T47D (cell line): ENCODE measurements around the gene POLR1H.
"Not testable (repeated sequence)": the region's sequence is repeated elsewhere in the genome, so short reads cannot be mapped to it uniquely, and the experiment has no call there.

ENCODE experiments used
- DNase-seq, 2 experiments: peaks; one replicate each; pipeline versions ENCODE4 v3.0.0 to v3.0.0-alpha.2; 2011 to 2012; ENCODE audit warnings: low read depth in 1 of 2, low spot score in 1 of 2
- JUND ChIP-seq: IDR thresholded peaks from 2 replicates; pipeline ENCODE4 v1.6.1; 2012; ENCODE audit warnings: low read depth
- in situ Hi-C: cut with HindIII; loops from 2 replicates; pipeline ENCODE4 v1.10.0; 2016; ENCODE audit warnings: low sequenced_read_pairs, low pct_unique_long_range_greater_than_20kb

POLR1H gene

GRCh38 chr6:30061092-30061857 is at the start of gene POLR1H:
POLR1H (plus strand) TSS chr6:30061265; CDS start chr6:30061525, 260 bp downstream.
- TF ChIP-seq JUND = no peak
- peak; percentile 81 to 98 for DNase-seq
- in situ Hi-C loops = no loop called here

GRCh38 chr6:30013291-30013922 is 47.7 kb upstream of the POLR1H start:
- peak in 1 of 2 experiments; percentile 9 for DNase-seq
- TF ChIP-seq JUND = no peak
- in situ Hi-C loops = no loop called here

- TF ChIP-seq JUND = no peak
- DNase-seq = no peak
- in situ Hi-C loops = no loop called here
Observed at GRCh38 chr6:30019819-30020218, 41.2 kb upstream of the POLR1H start.

- TF ChIP-seq JUND = no peak
- in situ Hi-C loops = no loop called here
Observed at GRCh38 chr6:30020626-30021025, 40.4 kb upstream of the POLR1H start.

GRCh38 chr6:30022189-30022588 is 38.9 kb upstream of the POLR1H start:
- no peak for DNase-seq
- no peak for TF ChIP-seq JUND
- in situ Hi-C loops = no loop called here

More at GRCh38 chr6:30020626-30021025, 40.4 kb upstream of the POLR1H start:
- no peak for DNase-seq

- DNase-seq, in situ Hi-C loops: not testable (repeated sequence)
Observed at GRCh38 chr6:30022712-30023111, 38.4 kb upstream of the POLR1H start.

- no peak for TF ChIP-seq JUND
- in situ Hi-C loops = no loop called here
- DNase-seq = no peak
Observed at GRCh38 chr6:30025186-30025585, 35.9 kb upstream of the POLR1H start.

- in situ Hi-C loops = no loop called here
- no peak for DNase-seq
- TF ChIP-seq JUND = no peak
Observed at GRCh38 chr6:30029588-30029987, 31.5 kb upstream of the POLR1H start.

GRCh38 chr6:30031381-30031780 is 29.7 kb upstream of the POLR1H start:
- no peak for DNase-seq
- in situ Hi-C loops = no loop called here
- TF ChIP-seq JUND = no peak

GRCh38 chr6:30033440-30033839 is 27.6 kb upstream of the POLR1H start:
- in situ Hi-C loops, DNase-seq: not testable (repeated sequence)

- no peak for TF ChIP-seq JUND
- in situ Hi-C loops = no loop called here
- DNase-seq = no peak
Observed at GRCh38 chr6:30035784-30036183, 25.3 kb upstream of the POLR1H start.

- no peak for TF ChIP-seq JUND
- in situ Hi-C loops = no loop called here
- peak; percentile 35 to 42 for DNase-seq
Observed at GRCh38 chr6:30037182-30037788, 23.8 kb upstream of the POLR1H start.

- in situ Hi-C loops = no loop called here
- no peak for TF ChIP-seq JUND
- DNase-seq = no peak
Observed at GRCh38 chr6:30041221-30041620, 19.8 kb upstream of the POLR1H start.
